Eye (tissue), 1 donor: Measurements from ENCODE around the gene CDH23.

Source experiments
- DNase-seq: peaks from one replicate; pipeline ENCODE4 v3.0.0-alpha.2; 2015

Gene CDH23

GRCh38 chr10:71715026-71715425 is 318.3 kb downstream of the CDH23 start:
- DNase-seq, result no peak

- no peak for DNase-seq
Measured at GRCh38 chr10:71715860-71716259, 319.1 kb downstream of the CDH23 start.

- DNase-seq, result no peak
Measured at GRCh38 chr10:71716426-71716825, 319.7 kb downstream of the CDH23 start.

- no peak for DNase-seq
Measured at GRCh38 chr10:71717056-71717455, 320.3 kb downstream of the CDH23 start.

GRCh38 chr10:71717551-71717951 is 320.8 kb downstream of the CDH23 start:
- no peak for DNase-seq

- no peak for DNase-seq
Measured at GRCh38 chr10:71718165-71718698, 321.5 kb downstream of the CDH23 start.

- no peak for DNase-seq
Measured at GRCh38 chr10:71719042-71719441, 322.3 kb downstream of the CDH23 start.

- DNase-seq, result peak; percentile 61
Measured at GRCh38 chr10:71719464-71720201, 322.9 kb downstream of the CDH23 start, which contains the start of gene C10orf105. C10orf105 (minus strand) TSS chr10:71719778; CDS start chr10:71716337, 3,441 bp downstream.

GRCh38 chr10:71720288-71720687 is 323.6 kb downstream of the CDH23 start:
- peak; percentile 56 for DNase-seq

- DNase-seq, result no peak
Measured at GRCh38 chr10:71721313-71721712, 324.6 kb downstream of the CDH23 start.

- no peak for DNase-seq
Measured at GRCh38 chr10:71722849-71723248, 326.1 kb downstream of the CDH23 start.

GRCh38 chr10:71723311-71723710 is 326.6 kb downstream of the CDH23 start:
- DNase-seq, result no peak

GRCh38 chr10:71724539-71724938 is 327.8 kb downstream of the CDH23 start:
- DNase-seq, result no peak

GRCh38 chr10:71725249-71725648 is 328.5 kb downstream of the CDH23 start:
- DNase-seq, result no peak

- no peak for DNase-seq
Measured at GRCh38 chr10:71725998-71726579, 329.4 kb downstream of the CDH23 start.

- no peak for DNase-seq
Measured at GRCh38 chr10:71726580-71727104, 329.9 kb downstream of the CDH23 start.

- no peak for DNase-seq
Measured at GRCh38 chr10:71727105-71727737, 330.5 kb downstream of the CDH23 start.

GRCh38 chr10:71727738-71728737 is 331.3 kb downstream of the CDH23 start:
- no peak for DNase-seq

- DNase-seq, result no peak
Measured at GRCh38 chr10:71729161-71729636, 332.5 kb downstream of the CDH23 start.

- no peak for DNase-seq
Measured at GRCh38 chr10:71731791-71732190, 335.1 kb downstream of the CDH23 start.

- DNase-seq, result no peak
Measured at GRCh38 chr10:71734797-71735196, 338.1 kb downstream of the CDH23 start.
